ENCODE measurements around the gene HDAC4.

DNA sequence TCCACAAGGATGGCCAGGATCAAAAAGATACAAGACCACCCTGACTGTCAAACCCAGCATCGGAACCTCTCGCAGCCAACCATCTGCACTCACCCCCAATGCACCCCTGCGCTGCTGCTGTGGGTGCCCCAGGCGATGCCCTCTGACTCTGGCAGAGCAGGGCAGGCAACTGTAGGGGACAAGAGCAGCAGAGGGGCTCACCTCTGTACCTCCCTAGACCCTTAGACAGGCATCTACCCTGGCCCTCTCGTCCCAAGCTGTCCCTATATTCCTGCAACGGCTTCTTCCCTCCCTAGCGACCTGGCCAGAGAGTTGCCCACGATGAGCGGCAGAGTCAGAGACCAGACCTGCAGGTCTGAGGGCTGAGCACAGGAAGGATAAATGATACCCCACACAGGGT, 128.2 kb downstream of the HDAC4 start:
- TF ChIP-seq, protein P1, sequence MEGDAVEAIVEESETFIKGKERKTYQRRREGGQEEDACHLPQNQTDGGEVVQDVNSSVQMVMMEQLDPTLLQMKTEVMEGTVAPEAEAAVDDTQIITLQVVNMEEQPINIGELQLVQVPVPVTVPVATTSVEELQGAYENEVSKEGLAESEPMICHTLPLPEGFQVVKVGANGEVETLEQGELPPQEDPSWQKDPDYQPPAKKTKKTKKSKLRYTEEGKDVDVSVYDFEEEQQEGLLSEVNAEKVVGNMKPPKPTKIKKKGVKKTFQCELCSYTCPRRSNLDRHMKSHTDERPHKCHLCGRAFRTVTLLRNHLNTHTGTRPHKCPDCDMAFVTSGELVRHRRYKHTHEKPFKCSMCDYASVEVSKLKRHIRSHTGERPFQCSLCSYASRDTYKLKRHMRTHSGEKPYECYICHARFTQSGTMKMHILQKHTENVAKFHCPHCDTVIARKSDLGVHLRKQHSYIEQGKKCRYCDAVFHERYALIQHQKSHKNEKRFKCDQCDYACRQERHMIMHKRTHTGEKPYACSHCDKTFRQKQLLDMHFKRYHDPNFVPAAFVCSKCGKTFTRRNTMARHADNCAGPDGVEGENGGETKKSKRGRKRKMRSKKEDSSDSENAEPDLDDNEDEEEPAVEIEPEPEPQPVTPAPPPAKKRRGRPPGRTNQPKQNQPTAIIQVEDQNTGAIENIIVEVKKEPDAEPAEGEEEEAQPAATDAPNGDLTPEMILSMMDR (IDR thresholded peaks at IDR 0.05; ENCODE audit: insufficient read depth, low read length, poor library complexity, severe bottlenecking), result no peak
- no peak for TF ChIP-seq EZH2phosphoT487 (conservative IDR thresholded peaks at IDR 0.05; ENCODE audit: low read length)
